ENCODE measurements around the gene IGSF21. TPM values are rescaled to one million over a fixed set of nuclear protein-coding genes. Genes with fewer than 3 reads are reported as not detected.

Gene IGSF21
- total RNA-seq (2021), result 5.2 and 6.2 TPM in 2 replicates
- long read RNA-seq, partial matches to known transcripts, result 0 of 3 reads
- long read RNA-seq, other reads (novel, unspliced or antisense), result 2 of 3 reads

DNA sequence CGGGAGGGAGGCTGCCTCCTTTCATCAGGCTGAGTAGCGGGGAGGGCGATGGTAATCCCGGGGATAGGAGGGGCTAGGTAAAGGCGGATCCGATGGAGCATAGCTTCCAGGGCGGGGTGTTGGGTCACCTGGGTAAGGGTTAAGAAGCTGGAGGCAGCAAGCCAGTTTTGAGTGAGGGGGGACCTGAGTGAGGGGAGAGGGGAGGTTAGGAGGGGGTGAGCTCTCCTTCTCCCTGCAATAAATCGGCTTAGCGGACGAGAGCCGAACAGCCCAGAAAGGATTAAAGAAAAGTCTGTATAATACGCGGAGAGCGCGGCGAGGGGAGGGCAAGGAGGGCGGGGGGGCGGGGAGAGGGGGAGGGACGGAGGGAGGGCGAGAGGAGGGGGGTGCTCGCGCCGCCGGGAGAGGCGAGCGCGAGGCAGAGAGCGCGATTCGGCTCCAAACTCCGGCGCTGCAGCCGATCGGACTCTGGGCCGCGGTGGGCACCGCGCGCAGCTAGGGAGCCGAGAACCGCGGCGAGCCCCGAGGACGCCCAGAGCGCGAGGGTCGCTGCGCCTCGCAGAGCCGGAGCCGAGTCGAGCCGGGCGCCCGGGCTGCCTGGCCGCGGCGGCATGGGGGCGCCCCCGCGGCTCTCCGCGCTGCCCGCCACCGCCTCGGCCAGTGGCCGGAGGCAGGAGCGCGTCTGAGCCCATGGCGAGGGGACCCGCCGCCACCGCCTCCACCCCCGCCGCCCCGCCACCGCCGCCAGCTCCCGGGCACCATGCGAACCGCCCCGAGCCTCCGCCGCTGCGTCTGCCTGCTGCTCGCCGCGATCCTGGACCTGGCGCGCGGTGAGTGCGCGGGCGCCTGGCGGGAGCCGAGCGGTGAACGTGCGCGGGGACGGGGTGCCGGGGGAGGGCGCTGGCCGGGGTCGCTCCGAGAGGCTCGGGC is at the start of gene IGSF21:
TSS of gene IGSF21 (plus strand) at position 430 of the 930 bp plus-strand sequence. CDS start at position 761, 331 bp downstream.
- Histone ChIP-seq H3K4me1 (ENCODE audit: insufficient read depth, low read length) (peaks cover 10% of the 10 kb centered on the region; the same call in 1 of the 2 replicates), H3K79me1 (ENCODE audit: insufficient read depth, low read depth, low read length, poor library complexity, severe bottlenecking) (no peaks in the 10 kb centered on the region), H3K9me3 (ENCODE audit: control insufficient read depth, low read depth, low read length) (no peaks in the 10 kb centered on the region), H4K8ac (replicated peaks; ENCODE audit: insufficient read length, low read depth, low read length) (no peak within 1 kb of the TSS), H2BK5ac (ENCODE audit: insufficient read length, low read length) (no peak within 1 kb of the TSS), H2BK20ac (ENCODE audit: low read depth, low read length, poor library complexity, severe bottlenecking) (no peak within 1 kb of the TSS), H2BK15ac (ENCODE audit: low read depth, low read length) (no peak within 1 kb of the TSS), H4K5ac (ENCODE audit: insufficient read length, low read depth, low read length) (no peak within 1 kb of the TSS), H3K56ac (ENCODE audit: insufficient read length, low read depth, low read length) (no peak within 1 kb of the TSS), H3K27me3 (ENCODE audit: insufficient read depth, low read length) (peaks cover 14% of the 10 kb centered on the region; the same call in 1 of the 2 replicates), H2AFZ (ENCODE audit: low read length) (no peak within 1 kb of the TSS), H3K4me2 (ENCODE audit: insufficient read depth, insufficient read length, low read length) (peak within 1 kb of the TSS; percentile 90), H3K18ac (ENCODE audit: insufficient read length, low read depth, low read length) (no peak within 1 kb of the TSS), H3K79me2 (ENCODE audit: insufficient read depth, low read length) (no peaks in the 10 kb centered on the region; the same call in 1 of the 2 replicates), H4K91ac (ENCODE audit: insufficient read length, low read depth, low read length) (no peak within 1 kb of the TSS), H2BK120ac (ENCODE audit: low read depth, low read length, poor library complexity, severe bottlenecking) (no peak within 1 kb of the TSS), H3K14ac (ENCODE audit: insufficient read depth, low read length) (no peak within 1 kb of the TSS; the same call in 1 of the 2 replicates), H3K23me2 (ENCODE audit: insufficient read length, low read depth, low read length, poor library complexity, severe bottlenecking) (peaks cover 37% of the 10 kb centered on the region), H2AK5ac (ENCODE audit: insufficient read length, low read length) (no peak within 1 kb of the TSS), H3K27ac (ENCODE audit: insufficient read length, low read depth, low read length) (no peak within 1 kb of the TSS), H4K20me1 (ENCODE audit: control insufficient read depth, insufficient read depth, insufficient read length) (peaks cover 3% of the 10 kb centered on the region), H2BK12ac (ENCODE audit: insufficient read length, low read depth, low read length) (no peak within 1 kb of the TSS), H3K23ac (ENCODE audit: insufficient read length, low read depth, low read length) (no peak within 1 kb of the TSS), H3K4ac (ENCODE audit: low read depth, low read length) (no peak within 1 kb of the TSS), H3T11ph (ENCODE audit: low read length) (no peak within 1 kb of the TSS), H3K9ac (ENCODE audit: extremely low read depth, insufficient read length, low read length) (peak within 1 kb of the TSS; percentile 28)
- Mint-ChIP-seq H3K27ac (no peak within 1 kb of the TSS), H3K4me3 (peak within 1 kb of the TSS; percentile 75 to 92), H3K4me1 (peaks cover 36 to 41% of the 10 kb centered on the region in 2 experiments), H3K9me3 (peaks cover 4 to 11% of the 10 kb centered on the region in 2 experiments; a peak in 3 of 5 replicates), H3K36me3 (ENCODE audit: insufficient read depth in 1 of 3, low read depth in 3 of 3) (no peaks in the 10 kb centered on the region), H3K27me3 (ENCODE audit: low read depth) (peaks cover 88% of the 10 kb centered on the region)
- TF ChIP-seq, protein P1, sequence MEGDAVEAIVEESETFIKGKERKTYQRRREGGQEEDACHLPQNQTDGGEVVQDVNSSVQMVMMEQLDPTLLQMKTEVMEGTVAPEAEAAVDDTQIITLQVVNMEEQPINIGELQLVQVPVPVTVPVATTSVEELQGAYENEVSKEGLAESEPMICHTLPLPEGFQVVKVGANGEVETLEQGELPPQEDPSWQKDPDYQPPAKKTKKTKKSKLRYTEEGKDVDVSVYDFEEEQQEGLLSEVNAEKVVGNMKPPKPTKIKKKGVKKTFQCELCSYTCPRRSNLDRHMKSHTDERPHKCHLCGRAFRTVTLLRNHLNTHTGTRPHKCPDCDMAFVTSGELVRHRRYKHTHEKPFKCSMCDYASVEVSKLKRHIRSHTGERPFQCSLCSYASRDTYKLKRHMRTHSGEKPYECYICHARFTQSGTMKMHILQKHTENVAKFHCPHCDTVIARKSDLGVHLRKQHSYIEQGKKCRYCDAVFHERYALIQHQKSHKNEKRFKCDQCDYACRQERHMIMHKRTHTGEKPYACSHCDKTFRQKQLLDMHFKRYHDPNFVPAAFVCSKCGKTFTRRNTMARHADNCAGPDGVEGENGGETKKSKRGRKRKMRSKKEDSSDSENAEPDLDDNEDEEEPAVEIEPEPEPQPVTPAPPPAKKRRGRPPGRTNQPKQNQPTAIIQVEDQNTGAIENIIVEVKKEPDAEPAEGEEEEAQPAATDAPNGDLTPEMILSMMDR (conservative IDR thresholded peaks at IDR 0.05), result no peak
- peak; percentile 84 for DNase-seq
- WGBS (ENCODE audit: extremely low coverage, insufficient read length, low lambda C conversion rate), result no CpG with 5 or more reads among the region's 108 CpGs

Measured in H9 (cell line).